CD4-positive, alpha-beta T cell treated with Interleukin-1 beta for 1 hour (primary cell): ENCODE measurements around the gene ORC6.

Source experiments
- DNase-seq, 2 donors: peaks; one replicate each; pipeline ENCODE4 v3.0.0-alpha.2; 2020 to 2022

ORC6 gene

GRCh38 chr16:46702030-46702429 lies 12.6 kb downstream of the ORC6 start:
- DNase-seq, result no peak

GRCh38 chr16:46706642-46707041 lies 17.2 kb downstream of the ORC6 start:
- DNase-seq, result no peak

GRCh38 chr16:46709469-46710005 lies 20.1 kb downstream of the ORC6 start:
- no peak for DNase-seq

- no peak for DNase-seq
Measured at GRCh38 chr16:46711106-46712058, 21.9 kb downstream of the ORC6 start.

GRCh38 chr16:46712911-46713310 lies 23.5 kb downstream of the ORC6 start:
- DNase-seq, result no peak

DNA sequence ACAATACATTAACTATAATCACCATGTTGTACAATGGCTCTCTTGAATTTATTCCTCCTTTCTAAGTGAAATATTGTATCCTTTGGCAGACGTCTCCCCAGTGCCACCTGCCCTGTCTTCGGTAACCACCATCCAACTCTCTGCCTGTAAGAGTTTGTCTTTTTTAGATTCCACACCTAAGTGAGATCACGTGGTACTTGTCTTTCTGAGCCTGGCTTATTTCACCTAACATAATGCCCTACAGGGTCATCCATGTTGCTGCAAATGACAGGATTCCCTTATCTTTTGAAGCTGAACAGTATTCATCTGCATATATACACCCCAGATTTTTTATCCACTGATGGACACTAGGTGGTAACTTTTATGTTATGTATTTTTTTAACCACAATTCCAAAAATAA lies 24.2 kb downstream of the ORC6 start:
- DNase-seq, result no peak

GRCh38 chr16:46714797-46715591 lies 25.5 kb downstream of the ORC6 start:
- DNase-seq, result no peak

- no peak for DNase-seq
Measured at GRCh38 chr16:46715769-46716305, 26.4 kb downstream of the ORC6 start.

GRCh38 chr16:46717692-46718091 lies 28.2 kb downstream of the ORC6 start:
- DNase-seq, result no peak

- DNase-seq, result no peak
Measured at GRCh38 chr16:46718214-46718613, 28.8 kb downstream of the ORC6 start.

- DNase-seq, result no peak
Measured at GRCh38 chr16:46719528-46719927, 30.1 kb downstream of the ORC6 start.

- no peak for DNase-seq
Measured at GRCh38 chr16:46720619-46721018, 31.2 kb downstream of the ORC6 start.

- DNase-seq, result no peak
Measured at GRCh38 chr16:46721885-46722284, 32.4 kb downstream of the ORC6 start.

DNA sequence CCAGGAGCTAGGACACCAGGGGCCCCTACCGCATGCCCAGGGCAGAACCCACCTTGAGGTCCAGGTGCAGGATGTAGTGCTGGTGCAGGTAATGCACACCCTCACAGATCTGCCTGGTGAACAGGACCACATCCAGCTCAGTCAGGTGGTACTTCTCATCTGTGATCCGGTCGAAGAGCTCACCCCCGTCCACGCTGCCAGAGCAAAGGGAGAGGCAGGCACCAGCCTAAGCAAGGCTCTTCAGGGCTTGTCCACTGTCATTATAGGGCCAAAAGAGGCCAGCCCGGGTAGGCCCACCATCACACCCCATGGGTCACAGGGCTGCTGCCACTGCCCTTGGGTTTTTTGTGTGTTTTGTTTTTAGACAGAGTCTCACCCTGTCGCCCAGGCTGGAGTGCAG lies 37.7 kb downstream of the ORC6 start:
- no peak for DNase-seq

DNA sequence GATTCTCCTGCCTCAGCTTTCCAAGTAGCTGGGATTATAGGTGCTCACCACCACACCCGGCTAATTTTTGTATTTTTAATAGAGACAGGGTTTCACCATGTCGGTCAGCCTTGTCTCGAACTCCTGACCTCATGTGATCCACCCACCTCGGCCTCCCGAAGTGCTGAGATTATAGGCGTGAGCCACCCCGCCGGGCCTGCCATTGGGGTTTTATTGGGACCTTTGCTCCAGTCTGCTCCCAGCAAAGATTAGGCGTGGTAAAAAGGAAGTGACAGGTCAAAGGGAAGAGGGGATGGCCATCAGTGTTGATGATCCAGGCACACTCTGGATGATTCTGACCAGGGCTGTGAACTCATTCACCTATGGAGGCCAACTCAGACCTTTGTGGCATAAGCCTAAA lies 38.2 kb downstream of the ORC6 start:
- no peak for DNase-seq

DNA sequence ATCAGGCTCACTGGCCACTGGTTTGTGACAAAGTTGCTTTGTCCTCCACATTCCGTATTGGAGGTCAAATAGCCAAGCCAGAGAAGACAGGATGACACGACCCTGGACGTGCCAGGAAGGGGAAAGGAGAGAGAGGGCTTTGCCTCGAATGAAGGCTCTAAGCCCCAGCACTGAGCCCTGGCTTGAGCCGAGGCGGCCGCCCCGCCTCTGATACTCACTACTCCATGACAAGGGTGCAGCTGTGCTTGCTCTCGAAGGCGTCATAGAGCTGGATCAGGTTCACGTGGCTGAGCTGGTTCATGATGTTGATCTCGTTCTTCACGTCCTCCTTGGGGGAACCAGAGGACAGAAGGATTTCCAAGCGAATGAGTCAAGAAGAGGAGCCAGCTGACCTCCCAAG lies 39.3 kb downstream of the ORC6 start:
- DNase-seq, result no peak

DNA sequence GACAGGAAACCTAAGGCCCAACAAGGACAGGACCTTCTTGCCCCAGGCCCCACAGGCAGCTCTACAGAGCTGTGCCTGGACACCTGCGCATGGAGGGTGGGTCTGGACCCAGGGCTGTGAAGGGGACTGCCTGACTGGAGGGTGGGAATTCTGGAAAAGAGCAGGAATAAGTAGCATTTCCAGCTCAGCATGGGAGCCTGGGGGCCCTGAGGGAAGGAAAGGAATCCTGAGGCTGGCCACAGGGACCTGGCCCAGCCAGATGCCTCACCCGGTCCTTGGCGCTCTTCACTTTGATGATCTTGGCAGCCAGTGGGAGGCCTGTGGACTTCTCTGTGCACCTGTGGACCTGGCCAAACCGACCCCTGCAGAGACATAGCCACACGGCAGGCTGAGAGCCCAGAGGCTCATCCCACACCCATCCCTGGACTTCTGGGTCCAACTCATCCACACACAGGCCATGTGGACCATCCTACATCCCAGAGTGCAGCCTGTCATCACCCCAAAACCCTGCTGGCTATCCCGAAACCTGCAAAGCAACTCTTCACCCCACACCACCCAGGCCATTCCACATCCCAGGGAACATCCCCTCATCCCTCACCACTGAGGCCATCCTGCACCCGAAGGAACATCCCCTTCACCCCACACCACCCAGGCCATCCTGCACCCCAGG lies 40.0 kb downstream of the ORC6 start:
- no peak for DNase-seq

DNA sequence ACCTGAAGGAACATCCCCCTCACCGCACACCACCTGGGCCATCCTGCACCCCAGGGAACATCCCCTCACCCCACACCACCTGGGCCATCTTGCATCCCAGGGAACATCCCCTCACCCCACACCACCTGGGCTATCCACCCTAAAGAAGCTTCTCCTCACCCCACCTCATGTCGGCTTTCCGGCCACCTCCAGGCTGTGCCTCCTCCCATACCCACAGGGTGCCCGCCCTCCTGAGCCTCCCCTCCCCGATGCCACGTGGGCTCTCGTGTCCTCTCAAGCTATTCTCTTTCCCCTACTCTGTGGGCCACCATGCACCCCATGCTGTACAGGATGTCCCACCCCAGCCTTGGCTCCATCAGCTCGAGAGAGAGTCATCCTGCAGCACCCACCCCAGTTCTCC lies 40.7 kb downstream of the ORC6 start:
- no peak for DNase-seq

- no peak for DNase-seq
Measured at GRCh38 chr16:46730801-46731690, 41.6 kb downstream of the ORC6 start.

DNA sequence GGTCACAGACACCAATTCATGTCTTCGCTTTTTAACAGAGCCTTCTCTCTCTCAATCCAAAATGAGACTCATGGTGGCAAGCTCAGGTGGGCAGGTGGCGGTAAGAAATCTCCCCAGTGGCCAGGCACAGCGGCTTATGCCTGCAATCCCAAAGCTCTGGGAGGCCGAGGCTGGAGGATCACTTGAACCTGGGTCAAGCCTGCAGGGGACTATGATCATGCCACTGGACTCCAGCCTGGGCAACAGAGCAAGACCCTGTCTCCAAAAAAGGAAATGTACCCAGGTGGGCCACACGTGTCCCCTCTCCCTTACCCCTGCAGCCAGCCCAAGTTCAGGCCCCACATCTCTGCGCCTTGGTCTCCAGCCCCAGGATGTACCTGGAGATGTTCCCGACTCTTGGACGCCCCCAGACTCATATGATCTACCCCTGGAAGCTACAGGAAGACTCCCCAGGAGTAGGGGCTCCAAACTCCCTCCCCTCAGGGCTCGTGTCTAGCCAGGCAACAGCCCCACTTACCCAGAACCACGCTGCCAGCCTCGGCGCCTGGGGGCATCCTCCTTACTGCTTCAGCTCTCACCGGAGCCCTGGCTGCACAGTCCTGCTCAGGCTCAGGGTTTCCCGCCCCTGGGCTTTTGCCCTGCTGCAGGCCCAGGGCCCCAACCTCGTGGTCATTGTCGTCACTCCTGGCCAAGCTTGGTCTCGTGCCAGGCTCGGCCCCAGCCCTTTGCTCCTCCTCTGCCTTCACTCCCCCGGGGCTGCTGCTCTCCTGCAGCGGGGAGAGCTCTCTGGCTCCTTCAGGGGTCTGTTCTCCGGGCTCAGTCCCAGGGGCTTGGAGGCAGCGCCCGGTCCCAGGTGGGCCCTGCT lies 42.5 kb downstream of the ORC6 start:
- DNase-seq, result no peak

GRCh38 chr16:46732561-46732960 lies 43.1 kb downstream of the ORC6 start:
- DNase-seq, result no peak
